Epidermal melanocyte (primary cell): ENCODE data around the gene CAMSAP1.

Experiments
- DNase-seq: peaks from one replicate; pipeline ENCODE4 v3.0.0; 2011; ENCODE audit warnings: low spot score; ENCODE audit not compliant: insufficient read length

The CAMSAP1 gene

DNA sequence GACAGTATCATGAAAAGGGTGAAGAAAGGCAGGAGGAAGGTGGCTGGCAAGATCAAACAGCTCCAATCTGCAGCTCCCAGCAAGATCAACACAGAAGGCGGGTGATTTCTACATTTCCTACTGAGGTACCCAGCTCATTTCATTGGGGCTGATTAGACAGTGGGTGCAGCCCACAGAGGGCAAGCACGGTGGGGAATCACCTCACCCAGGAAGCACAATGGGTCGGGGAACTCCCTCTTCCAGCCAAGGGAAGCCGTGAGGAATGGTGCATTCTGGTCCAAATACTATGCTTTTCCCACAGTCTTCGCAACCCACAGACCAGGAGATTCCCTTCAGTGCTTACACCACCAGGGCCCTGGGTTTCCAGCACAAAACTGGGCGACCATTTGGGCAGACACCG, 66.8 kb downstream of the CAMSAP1 start:
- DNase-seq, result no peak

DNA sequence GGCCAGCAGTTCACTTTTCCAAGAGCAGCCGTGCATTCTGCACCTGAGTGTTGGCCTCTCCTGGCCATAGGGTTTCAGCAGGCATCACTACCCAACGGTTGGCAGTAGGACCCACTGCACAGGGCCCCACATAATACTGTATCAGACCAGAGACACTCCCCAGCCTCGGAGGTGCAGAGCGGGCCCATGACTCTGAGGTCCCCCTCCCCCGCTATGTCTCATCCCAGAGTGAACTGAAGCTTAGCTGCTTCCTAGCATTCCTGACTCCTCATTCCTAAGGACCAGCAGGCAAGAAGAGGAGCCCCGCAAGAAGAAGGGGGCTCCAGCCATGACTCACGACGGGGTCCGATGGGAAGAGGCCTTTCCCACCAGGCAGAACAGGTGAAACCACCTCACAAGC, 67.2 kb downstream of the CAMSAP1 start:
- no peak for DNase-seq

DNA sequence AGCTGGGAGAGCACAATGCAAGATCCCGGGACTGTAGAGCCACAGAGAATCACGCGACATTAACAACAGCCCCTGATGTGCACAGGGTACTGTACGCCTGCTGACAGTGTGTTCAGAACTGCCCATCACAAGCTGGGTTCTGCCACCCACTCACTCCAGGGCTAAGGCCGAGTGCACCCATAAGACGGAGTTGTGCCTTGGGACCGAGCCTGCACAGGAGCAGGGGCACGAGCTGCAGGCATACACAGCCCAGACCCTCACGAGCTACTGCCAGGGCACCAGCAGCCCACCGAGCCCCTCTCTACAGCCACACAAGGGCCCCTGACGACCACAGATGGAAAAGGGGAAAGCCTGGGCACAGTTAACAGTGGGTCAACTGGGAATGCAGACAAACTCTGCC, 67.8 kb downstream of the CAMSAP1 start:
- DNase-seq, result no peak

DNA sequence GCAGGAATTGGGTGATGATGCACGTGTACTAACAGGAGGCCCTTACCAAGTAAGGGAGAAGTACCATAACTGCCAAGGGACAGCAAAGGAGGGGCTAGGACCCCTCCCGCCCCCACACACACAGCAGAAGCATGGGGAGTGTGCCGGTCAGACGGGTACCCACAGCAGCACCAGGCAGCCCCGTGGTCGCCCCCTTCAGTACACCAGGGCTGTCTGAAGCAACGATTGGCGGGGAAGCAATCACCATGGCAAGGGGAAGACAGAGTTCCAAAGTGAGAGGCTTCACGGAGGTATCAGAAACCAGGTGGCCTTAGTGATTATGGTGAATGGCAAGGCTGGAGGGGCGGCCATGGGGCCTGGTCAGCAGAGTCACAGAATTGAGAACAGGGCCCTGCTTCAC, 72.2 kb downstream of the CAMSAP1 start:
- DNase-seq, result no peak

DNA sequence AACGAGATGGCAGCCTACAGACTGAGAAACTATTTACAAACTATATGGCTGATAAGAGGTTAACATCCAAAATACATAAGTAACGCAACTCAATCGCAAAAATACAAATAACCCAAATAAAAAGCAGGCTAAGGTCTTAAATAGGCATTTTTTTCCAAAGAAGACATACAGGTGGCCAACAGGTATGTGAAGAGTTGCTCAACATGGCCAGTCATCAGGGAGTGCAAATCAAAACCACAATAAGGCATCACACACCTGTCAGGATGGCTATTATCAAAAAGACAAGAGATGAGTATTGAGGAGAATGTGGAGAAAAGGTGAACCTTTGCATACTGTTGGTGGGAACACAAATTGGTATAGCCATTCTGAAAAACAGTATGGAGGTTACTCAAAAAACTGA, 73.5 kb downstream of the CAMSAP1 start:
- DNase-seq, result no peak

DNA sequence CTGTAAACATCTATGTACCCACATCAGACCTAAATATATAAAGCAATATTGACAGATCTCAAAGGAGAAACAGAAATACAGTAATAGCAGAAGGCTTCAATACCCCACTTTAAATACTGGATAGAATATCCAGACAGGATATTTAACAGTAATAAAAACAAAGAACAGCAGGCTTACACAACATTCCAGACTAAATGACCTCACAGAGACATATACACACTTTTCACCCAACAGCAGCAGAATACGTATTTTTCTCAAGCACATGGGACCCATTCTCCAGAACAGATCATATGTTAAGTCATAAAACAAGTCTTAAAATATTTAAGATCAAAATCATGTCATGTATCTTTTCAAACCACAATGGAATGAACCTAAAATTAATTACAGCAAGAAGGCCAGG, 76.8 kb downstream of the CAMSAP1 start:
- no peak for DNase-seq

DNA sequence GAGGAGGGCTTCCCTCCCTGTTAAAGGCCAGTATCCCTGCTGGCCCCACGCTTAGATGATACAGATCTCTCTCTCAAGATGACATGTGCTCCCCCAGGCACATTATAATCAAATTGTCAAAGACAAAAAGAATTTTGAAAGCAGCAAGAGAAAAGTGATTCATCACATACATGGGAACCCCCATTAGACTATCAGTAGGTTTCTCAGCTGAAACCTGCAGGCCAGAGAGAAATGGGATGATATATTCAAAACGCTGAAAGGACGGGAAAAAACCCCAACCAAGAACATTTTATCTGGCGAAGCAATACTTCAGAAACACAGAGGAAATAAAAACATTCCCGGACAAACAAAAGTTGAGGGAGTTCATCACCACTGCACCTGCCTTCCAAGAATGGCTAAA, 78.7 kb downstream of the CAMSAP1 start:
- no peak for DNase-seq

DNA sequence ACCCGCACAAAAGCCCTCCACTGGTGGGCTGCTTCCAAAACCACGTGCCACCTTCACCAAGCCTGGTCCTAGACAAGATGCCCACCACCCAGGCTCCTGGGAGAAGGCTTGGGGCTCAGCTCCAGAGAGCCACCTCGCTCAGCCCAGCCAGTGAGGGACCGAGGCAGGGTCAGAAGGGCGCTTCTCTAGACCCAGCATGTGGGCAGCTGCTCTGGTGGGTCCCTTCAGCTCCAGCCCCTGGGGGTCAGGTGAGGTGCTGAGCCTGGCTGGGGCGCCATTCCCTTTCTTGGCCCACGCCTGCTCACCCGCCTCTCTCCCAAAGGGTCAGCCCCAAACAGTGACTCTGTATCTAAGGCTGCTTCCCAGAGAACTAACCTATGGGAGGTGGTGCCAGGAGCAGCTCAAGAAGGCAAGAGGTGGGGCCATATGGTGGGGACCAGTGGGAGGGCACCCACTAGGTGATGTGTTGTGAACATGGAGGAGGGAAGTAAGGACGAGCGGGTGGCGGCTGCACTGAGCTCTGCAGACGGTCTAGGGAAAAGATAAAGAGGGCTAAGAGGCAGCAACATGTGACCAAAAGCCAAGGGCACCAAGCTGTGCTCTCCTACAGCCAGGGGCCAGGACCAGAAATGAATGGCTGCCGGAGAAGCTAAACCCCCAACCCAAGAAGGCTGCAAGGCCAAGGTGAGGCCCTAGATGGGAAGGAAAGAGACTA, 79.3 kb downstream of the CAMSAP1 start:
- DNase-seq, result no peak

DNA sequence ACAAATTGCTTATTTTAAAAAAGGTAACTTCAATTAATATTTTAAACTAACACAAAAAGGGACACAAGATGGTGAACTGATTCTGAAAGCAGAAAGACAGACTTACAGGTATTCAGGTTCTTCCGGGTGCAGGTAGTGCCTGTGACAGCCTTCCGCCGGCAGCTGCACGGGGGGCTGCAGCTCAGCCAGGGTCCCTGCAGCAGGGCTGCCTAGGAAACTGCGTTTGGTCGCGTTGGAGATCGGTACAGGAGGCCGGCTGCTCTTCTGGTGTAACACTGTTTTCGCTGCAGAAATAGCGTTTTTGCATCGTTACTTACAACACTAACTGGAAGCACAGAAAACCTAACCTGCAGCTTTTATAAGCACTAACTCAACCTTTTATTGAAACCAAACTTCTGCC, 80.0 kb downstream of the CAMSAP1 start:
- no peak for DNase-seq

DNA sequence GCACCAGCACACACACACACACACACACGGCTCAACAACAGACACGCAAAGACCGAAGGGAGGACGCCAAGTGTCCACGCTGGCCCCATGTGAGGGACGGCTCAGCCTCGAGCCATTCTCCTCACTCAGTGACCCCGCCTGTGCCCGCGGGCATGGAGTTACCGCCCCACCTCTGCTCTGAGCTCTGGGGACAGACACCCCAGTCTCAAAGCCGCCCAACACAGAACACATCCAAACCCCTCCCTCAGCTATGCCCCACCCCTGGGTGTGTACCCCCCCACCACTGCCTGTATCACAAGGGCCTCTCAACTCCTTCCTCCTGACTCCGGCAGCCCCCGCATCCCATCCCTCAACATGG, 81.2 kb downstream of the CAMSAP1 start:
- no peak for DNase-seq

DNA sequence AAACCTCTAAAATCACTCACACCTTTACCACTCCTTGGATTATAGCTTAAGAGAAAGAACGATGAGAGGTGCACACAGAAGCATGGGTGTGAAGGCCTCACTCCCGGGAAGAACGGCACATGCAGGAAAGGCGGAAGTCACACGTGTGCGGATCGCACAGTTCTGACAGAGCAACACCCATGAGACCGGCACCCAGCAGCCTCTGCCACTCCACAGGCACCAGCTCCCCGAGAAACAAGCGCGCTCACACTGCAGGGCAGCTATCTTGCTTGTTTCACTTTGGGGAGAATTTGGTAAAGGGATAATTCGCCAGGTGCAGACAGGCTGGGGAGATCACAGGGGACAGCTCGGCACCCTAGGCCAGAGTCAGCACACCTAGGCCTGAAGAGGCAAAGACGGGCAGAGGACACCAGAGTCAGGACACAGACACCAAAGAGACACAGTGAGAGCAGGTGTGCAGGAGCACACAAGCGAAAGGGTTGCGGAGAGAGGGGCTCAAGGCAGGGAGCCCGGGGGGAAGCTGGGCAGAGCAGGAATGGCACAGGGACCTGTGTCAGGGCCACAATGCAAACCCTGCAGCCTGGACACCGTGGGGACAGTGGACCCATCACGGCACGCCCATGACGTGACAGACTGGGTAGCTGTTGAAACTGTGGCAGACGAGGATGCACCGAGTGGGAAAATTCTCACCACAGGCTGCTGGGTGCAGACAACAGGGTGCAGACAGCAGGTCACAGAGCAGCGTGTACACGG, 81.7 kb downstream of the CAMSAP1 start:
- no peak for DNase-seq

DNA sequence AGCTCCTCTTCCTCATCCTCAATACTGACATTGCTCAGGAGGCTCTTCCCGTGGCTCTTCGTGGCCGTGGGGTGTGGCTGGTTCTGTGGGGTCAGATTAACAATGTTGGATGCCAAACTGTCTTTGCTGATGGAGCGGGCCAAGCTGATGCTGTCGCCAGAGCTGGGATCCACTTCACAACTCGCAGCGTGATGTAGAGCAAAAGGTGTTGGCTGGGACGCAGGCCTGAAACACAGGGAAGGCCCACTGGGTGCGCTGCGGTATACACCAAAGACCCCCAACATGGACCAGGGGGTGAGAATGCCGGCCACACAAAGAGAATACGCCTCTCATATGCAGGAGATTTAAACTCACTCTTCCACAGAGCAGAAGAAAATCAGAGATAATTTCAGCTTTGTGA, 84.3 kb downstream of the CAMSAP1 start:
- no peak for DNase-seq

DNA sequence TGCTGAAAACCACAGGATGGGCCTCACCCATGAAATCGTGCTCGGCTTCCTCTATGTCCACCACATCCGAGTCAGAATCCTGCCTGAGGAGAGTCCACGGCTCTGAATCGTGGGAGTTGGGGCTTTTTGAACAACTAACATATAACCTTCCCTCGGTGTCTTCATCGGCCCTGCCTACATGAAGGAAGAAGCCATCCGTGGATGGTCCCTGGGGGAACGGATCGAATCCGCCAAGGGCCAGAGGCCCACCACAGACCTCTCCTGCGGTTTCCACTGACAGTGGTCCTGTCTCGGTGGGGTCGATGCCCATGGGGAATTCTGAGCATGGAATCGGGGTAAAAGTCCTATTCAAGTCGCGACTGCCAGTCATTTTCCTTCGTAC, 85.0 kb downstream of the CAMSAP1 start:
- DNase-seq, result no peak

DNA sequence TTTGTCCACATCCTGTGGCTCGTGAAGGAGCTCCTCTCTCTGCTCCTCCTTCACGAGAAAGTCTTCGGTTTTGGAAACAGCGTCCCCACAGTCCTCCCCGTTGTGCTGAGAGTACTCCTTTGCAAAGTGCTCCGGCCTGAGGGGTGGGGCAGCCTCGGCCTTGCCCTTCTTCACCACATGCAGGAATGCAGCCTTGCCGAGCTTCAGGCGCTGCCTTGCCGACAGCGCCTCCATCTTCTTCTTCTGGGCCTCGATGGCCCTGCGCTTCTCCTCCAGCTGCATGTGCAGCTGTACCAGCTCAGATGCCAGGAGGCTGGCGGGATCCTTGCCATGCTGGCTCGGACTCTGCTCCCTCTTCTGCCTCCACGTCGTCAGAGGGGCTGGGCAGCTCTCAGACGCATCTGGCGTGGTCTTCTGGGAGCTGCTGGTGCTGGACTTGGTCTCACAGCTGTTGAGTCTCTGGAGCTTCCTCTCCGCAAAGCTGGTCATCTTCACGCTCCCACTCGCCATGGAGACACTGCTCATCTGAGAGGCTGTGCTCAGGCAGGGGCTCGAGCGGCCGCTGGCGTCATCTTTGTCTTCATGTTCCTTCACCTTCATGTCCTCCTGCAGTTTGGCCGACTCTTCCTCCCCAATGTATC, 85.5 kb downstream of the CAMSAP1 start:
- no peak for DNase-seq

DNA sequence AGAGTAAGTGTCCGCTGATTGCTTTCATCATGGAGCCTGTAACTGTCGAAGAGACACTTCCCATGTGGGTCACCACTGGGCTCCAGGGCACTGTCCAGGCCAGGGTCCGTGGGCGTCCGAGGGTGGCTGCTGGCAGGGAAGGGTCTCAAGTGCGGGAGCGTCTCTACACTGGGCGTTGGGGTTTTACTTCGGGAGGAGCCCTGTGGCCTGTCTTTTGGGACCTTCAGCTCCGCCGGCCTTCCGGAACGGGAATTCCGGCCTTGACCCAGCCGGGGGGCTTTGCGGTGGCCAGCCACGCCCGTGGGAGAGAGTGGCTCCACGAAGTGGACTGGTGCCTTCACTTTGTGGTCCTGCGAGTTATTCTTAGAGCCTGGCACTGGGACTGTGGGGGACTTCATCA, 86.2 kb downstream of the CAMSAP1 start:
- DNase-seq, result no peak

DNA sequence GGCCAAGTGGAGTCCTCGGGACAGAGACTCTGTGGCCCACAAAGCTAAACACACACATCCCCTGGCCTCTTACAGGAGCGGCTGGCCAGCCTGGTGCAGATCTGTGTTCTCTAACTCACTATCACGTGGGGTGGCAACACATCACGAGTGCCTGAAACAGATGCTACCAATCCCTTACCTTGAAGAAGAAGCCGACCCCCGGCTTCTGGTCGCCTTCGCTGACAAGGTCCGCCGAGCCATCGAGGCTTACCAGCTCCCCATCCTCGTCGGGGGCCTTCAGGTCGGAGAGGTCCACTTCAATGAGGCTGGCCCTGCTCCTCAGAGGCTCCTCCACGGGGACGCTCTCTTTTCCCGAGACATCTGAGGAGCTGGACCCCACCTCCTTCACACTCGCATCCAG, 86.7 kb downstream of the CAMSAP1 start:
- no peak for DNase-seq

DNA sequence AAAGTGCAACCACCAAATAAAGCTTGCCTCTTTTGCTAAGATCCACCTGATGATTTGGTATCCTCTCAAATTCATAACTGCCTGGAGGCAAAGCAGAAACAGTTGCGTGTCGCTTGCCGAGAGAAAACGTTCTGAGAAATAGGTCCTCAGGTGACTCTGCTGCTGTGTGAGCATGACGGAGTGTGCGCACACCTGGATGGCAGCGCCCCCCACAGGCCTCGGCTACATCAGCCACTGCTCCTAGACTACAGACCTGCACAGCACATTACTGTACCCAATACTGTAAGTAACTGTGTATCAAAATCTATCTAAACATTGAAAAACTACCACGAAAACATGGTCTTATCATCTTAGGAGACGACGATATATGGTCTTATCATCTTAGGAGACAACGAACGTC, 87.4 kb downstream of the CAMSAP1 start:
- DNase-seq, result no peak

DNA sequence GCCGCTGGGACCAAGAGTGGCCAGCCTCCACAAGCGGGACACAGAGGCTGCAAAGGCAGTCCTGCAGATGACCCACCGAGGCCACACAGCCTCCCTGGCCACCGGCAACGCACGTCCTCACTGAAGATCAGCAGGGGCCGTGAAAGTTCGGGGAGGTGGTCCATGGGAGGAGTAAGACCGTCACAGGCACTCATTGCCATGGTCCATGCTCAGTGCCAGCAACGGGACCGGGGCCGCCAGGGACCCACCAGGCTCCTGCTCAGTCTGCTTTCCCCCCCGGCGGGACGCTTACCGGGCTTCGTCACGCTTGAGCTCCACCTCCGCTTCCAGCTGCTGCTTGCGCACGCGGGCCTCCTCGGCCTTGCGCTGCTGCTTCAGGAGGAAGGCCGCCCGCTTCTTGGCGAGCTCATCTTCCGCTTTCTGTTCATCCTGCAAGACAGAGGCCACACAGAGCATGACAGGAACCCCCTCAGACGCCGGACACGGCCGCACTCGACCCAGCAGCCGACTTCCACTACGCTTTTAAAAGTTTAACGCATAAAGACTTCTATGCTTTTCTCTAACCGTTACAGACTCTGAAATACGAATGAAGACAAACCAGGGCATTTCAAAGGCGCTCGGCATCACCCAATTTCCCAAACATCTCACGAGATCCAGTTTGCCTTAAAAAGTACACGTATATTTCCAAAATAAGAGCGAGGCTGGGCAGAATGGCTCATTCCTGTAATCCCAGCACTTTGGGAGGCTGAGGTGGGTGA, 88.4 kb downstream of the CAMSAP1 start:
- no peak for DNase-seq

DNA sequence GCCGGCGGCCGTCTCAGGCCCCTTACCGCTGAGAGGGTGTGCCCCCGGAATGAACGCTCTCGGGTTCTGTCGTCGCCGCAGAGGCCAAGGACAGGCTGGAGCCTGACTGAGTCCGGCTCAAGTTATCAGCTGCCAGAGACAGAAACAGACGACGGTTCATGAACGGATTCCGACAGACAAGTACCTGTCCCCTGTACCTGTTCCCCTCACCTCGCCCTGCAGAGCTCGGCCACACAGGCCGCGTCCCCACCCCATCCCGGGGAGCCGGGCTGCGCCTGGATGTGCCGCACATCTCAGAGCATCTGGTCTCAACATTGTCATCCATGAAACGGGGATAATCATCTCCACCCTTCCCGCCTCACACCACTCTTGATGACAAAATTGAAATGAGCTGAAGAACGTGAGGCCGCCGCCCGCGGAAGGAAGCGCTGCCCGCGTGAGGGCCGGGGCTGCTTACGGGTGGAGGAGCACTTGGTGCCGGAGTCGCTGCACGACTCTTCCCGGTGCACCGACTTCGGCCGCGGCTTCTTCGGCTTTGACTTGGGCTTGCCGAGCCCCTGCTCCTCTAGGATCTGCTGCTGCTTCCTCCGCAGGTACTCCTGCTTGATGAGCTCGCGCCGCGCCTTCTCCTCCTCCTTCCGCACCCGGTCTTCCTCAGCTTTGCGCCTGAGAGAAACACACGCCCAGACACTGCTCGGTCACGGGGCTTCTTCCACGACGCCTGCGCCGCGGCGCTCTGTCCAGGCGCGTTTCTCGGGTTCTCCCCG, 89.2 kb downstream of the CAMSAP1 start:
- DNase-seq, result no peak

DNA sequence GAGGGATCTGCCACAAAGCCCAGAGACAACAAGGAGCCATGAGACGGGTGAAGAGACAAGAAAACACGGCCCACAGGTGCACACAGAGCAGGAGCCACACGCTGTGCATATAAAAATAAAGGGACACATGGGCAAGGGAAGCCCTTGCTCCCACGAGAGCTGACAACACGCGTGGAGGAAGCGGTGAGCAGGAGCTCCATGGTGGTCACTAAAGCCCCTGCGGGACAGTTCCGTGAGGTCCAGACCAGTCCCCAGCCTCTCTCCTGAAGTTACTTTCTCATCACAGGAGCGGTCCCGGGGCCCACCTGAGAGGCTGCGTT, 90.7 kb downstream of the CAMSAP1 start:
- DNase-seq, result no peak

DNA sequence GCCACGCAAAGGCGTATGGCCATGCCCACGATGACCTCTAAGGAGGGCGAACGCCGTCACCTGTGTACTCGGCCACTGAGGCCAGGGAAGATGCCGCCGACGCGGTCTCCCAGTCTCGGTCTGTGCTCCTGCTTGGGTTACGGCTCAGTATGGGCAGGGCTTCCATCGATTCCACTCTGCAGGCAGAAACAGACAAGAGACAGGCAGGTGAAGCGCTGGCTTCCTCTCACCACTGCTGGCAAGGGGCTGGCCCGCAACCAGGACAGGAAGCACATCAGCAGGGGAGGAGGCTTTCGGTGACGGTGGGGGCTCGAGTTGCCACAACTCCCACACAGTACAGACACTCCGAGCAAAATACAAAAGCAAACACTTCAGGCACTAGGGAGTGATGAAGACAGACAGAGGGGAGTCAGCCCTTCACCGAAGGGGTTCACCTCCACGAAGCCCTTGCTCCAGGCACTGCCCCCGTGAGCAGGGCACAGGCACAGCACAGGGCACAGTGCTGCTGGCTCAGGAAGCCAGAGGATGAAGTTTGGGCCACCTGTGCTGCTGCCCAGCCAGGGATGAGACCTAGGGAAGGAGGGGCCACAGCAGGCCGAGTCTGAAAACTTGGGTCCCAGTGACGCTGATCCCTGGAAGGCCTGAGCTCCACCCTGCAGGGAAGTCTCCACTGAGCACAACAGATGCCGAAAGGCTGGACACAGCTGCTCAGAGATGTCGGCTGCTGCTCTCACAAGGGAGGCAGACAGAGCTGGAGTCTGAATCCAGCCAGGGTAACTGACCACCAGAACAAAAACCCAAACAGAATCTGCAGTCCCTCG, 91.3 kb downstream of the CAMSAP1 start:
- DNase-seq, result peak; percentile 5
